Renal cortical epithelial cell (primary cell): ENCODE measurements around the gene HDAC7. TPM values are rescaled to one million over a fixed set of nuclear protein-coding genes. Genes with fewer than 3 reads are reported as not detected.

ENCODE experiments used
- total RNA-seq: library from RNA; depleted of rRNA; stranded (reverse); fragments of >200 nt; gene quantifications from 2 replicates; pipeline ENCODE4 v1.2.3, GENCODE V29; 2014

The HDAC7 gene
- total RNA-seq, 1 donor from 2014 or later: 56.4 TPM

Other genes starting within 250 kb of the HDAC7 start
- 19.8 and 30.1 TPM in 2 replicates for gene RPAP3, start 113.9 kb downstream of the HDAC7 start, total RNA-seq
- gene ENDOU, start 94.4 kb downstream of the HDAC7 start, total RNA-seq: 0.10 TPM in 1 of 2 replicates, not detected in the other
- gene RAPGEF3, start 61.0 kb downstream of the HDAC7 start, total RNA-seq: 34.4 and 125 TPM in 2 replicates
- gene SLC48A1, start 46.7 kb downstream of the HDAC7 start, total RNA-seq: 38.9 and 77.2 TPM in 2 replicates
- gene VDR, start 85.1 kb upstream of the HDAC7 start, total RNA-seq: 2.9 and 6.1 TPM in 2 replicates
- 85.7 and 112 TPM in 2 replicates for gene TMEM106C, start 143.7 kb upstream of the HDAC7 start, total RNA-seq
- not detected in 2 replicates for gene COL2A1, start 184.6 kb upstream of the HDAC7 start, total RNA-seq